NCI-H82 treated with DMSO at 0.1 percent for 48 hours (cell line): Measurements from ENCODE around the gene PPP1R13L.
"Not testable (repeated sequence)": the region's sequence is repeated elsewhere in the genome, so short reads cannot be mapped to it uniquely, and the experiment has no call there.

Experiments used
- DNase-seq: peaks from one replicate; lab custom pipeline; 2025; ENCODE audit not compliant: unreplicated experiment; lab: John Stamatoyannopoulos, UW

Gene PPP1R13L

GRCh38 chr19:45408121-45408520 is 3.3 kb upstream of the PPP1R13L start:
- no peak for DNase-seq

GRCh38 chr19:45407585-45407984 is 2.7 kb upstream of the PPP1R13L start:
- DNase-seq: not testable (repeated sequence)

- DNase-seq: no peak
Measured at GRCh38 chr19:45407091-45407375, 2.2 kb upstream of the PPP1R13L start.

- DNase-seq: peak; percentile 93
Measured at GRCh38 chr19:45406226-45407090, 1.6 kb upstream of the PPP1R13L start, which contains the start of gene POLR1G. POLR1G (plus strand) TSS chr19:45406644; CDS start chr19:45406697, 53 bp downstream.

- peak; percentile 93 for DNase-seq
Measured at GRCh38 chr19:45405435-45406225, 761 bp upstream of the PPP1R13L start.

- DNase-seq: peak; percentile 71
Measured at GRCh38 chr19:45403781-45404556, 900 bp downstream of the PPP1R13L start.

GRCh38 chr19:45403272-45403671 is 1.6 kb downstream of the PPP1R13L start:
- DNase-seq: no peak

GRCh38 chr19:45402298-45403061 is 2.4 kb downstream of the PPP1R13L start:
- no peak for DNase-seq

- no peak for DNase-seq
Measured at GRCh38 chr19:45401815-45402214, 3.1 kb downstream of the PPP1R13L start.

GRCh38 chr19:45400192-45400591 is 4.7 kb downstream of the PPP1R13L start:
- DNase-seq: no peak

GRCh38 chr19:45395821-45396617 is 8.8 kb downstream of the PPP1R13L start:
- no peak for DNase-seq

GRCh38 chr19:45391871-45392665 is 12.8 kb downstream of the PPP1R13L start:
- DNase-seq: no peak

GRCh38 chr19:45391346-45391745 is 13.5 kb downstream of the PPP1R13L start:
- DNase-seq: no peak

- DNase-seq: no peak
Measured at GRCh38 chr19:45385392-45386221, 19.3 kb downstream of the PPP1R13L start.

GRCh38 chr19:45382426-45382825 is 22.4 kb downstream of the PPP1R13L start:
- no peak for DNase-seq

- DNase-seq: no peak
Measured at GRCh38 chr19:45380107-45380506, 24.8 kb downstream of the PPP1R13L start.

- no peak for DNase-seq
Measured at GRCh38 chr19:45376045-45376724, 28.7 kb downstream of the PPP1R13L start.
